ENCODE results near the gene ERO1B.

The ERO1B gene

DNA sequence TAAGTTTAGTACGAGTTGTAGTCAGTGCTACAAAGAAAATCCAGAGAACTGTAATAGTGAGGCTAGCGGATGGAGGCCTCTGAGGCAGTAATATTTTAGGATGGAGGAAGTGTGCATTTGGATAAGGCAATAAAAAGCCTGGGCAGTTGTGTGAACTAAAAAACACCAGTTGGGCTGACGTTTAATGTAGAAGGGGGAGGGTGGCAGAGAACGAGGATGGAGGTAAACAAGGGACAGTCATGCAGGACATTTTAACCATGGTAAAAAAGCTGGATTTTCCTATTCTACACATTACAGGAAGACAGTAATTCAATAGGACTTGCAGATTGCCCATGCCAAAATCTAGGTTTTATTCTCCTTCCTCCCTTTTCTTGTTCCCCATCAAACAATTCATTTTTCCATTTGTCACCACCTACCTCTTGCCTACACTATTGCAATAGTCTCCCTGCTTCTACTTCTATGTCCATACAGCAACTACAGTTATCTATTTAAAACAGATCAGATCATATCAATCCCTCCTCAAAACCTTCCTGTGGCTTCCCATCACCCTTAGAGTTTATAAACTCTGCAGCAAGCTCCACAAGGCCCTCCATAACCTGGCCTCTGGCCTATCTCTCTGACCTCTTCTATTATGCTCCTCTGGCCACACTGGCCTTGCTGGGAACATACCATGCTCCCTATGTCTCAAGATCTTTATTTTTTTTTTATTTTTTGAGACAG lies 27.7 kb downstream of the ERO1B start:
- no peak for DNase-seq (ENCODE audit: low read depth, low spot score)

DNA sequence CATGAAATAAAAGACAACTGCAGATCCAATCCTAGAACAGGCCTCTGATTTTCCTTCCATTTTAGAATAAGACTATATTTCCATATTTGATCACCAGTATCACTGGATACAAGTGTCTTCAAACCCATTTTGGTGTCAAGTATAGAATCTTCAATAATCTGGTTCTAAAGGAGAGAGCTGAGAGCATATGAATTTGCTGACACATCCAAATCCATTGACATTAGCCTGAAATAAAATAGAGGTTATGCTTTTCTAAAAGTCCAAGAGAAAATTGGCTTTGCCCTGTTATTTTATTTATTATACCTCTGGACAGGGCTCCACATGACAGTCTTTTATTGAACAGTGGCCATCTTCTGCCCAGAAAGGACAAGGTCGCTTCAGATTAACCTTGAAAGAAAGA lies 28.6 kb downstream of the ERO1B start:
- DNase-seq (ENCODE audit: low read depth, low spot score) = no peak

DNA sequence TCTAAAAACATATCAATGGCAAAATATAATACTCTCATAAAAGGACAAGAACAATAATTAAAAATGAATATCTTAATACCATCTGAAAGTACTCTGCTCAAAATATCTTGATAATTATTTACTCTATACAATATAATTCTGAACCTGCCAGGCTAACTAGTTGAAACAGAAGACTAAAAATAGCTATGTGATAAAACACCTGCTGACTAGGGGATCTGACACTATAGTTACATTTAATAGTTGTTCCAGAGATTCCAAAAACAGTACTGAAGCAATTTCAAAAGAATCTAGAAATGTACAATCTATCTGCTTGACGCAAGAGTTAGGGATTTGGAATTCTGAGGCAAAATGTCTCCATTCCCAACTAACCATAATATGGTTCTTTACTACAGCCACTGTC lies 30.2 kb downstream of the ERO1B start:
- no peak for DNase-seq (ENCODE audit: low read depth, low spot score)

DNA sequence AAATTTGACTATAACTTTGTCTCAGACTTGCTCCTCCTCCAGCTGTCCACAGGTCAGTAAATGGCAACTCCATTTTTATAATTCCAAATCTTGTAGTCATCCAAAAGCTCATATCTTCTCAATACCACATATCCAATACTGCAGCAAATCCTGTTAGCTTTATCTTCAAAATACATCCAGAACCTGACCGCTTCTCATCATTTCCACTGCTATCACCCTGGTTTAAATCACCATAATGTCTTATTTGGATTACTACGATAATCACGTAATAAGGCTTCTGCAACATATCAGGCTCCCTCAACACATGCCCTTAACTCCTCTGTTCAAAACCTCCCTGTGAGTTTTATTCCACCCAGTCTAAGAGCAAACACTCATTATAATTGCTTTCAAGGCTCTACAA lies 34.5 kb downstream of the ERO1B start:
- DNase-seq (ENCODE audit: low read depth, low spot score) = no peak

DNA sequence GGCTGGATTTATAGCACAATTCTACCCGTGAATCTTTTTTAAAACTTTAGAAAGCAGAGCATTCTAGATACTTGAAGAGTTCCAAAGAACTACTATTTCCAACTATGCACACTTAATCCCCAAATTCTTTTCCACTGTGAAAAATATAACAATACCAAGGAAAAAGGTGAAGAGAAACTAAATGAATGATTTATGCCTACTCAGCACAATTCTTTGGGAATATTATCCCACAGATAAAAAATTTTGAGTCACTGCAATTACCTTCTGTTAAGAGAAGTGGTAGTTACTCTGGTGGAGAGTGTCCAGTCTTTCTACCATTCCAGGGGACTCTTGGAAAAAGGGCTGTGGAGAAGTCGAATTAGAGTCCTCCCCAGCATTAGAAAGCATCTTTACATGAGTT lies 39.2 kb downstream of the ERO1B start:
- DNase-seq (ENCODE audit: low read depth, low spot score) = no peak

DNA sequence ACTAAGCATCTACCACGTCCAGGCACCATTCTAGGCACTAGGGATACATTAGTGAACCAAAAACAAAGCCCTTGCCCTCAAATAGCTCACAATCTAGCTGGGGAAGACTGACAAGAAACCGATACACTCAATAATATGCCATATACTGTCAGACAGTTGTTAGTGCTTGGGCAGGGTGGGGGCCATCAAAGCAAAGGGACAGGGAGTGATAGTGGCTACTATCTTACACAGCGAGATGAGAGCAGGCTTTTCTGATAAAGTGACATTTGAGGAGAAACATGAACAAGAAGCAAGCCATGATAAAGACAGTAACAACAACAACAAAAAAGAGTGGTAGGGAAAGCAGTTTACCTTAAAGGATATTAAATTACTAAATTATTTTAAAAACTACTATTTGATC lies 41.1 kb downstream of the ERO1B start:
- DNase-seq (ENCODE audit: low read depth, low spot score) = no peak

DNA sequence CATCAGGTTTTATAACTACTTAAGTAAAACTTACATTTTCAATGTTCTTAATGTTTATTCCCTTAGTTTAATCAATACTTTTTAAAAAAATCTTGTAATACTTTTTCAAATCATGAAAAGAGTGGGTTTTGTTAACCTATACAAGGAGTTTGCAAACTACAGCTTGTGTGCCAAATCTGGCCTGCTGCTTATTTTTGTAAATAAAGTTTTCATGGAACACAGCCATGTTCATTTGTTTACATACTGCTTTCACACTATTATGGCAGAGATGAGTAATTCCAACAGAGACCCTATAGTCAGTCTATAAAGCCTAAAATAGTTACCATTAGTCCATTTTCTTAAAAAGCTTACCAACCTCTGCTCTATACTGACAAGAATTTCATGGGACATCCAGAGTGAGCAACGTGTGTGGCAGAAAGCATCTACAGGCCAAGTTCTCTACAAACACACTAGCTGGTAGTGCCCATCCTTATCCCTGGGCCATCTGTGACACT lies 42.6 kb downstream of the ERO1B start:
- DNase-seq (ENCODE audit: low read depth, low spot score) = no peak

DNA sequence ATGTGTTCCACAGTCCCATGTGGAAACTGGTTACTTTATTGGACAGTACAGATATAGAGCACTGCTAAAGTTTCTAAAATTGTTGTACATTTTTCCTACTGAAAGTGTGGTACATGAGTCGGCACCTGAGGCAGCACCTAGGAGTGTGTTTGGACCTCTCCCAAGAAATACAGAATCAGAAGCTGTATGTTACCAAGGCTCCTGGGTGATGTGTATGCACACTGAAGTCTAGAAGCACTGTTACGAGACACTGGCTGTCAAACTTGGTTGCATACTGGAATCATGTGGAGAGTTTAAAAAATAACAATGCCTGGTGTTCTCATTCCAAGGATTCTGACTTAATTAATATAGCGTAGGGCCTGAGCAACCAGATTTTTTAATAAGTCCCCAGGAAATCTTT lies 46.6 kb downstream of the ERO1B start:
- no peak for DNase-seq (ENCODE audit: low read depth, low spot score)

DNA sequence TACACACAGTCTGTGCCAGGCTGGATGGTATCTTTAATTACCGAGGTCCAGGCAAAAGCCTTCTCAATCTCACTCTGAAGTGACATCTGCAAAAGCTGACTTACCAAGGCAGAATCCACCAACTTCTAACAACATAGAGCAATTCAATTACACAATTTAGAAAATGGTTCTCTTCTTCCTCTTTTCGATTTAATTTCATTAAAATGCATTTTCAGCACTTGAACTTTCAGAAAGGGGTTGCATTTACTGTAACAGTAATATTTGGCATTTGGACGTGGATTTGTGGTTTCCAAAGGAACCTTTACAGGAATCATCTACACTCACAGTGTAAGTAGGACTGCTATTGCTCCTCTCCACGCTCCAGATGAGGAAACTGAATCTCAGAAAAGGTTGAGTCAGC lies 53.3 kb downstream of the ERO1B start:
- DNase-seq (ENCODE audit: low read depth, low spot score) = no peak

DNA sequence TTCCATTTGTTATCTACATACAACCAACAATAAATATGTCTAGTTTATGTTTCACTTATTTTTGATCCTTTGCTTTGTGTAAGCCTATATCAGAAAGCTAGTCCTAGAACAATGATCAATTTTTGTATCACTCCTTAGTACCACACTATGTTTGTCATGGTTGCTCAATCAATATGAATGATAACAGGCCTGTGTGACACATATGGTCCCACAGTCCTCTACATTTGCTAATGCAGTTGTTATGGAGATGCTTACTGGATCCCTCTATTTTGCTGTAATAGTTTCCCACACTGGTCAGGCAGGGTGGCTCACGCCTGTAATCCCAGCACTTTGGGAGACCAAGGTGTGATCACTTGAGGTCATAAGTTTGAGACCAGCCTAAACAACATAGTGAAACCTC lies 59.1 kb downstream of the ERO1B start:
- DNase-seq (ENCODE audit: low read depth, low spot score) = no peak

DNA sequence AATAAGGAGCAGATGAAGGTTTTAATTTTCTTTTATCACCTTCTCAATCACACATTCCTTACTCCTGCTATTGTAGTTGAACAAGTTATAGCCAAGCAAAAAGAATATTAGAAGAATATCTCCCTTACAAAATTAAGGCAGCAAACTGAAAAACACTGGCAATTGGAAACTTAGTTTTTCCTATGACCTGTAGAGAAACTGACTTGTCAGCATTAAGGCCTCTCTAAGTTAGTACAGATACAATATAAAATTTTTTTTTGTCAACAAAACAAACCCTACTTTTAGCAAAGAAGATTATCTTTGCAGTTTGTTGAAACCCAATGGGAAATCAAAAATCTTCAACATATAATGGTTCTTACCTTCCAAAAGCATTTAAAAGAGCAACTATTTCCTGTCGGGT lies 61.3 kb downstream of the ERO1B start:
- DNase-seq (ENCODE audit: low read depth, low spot score) = no peak

DNA sequence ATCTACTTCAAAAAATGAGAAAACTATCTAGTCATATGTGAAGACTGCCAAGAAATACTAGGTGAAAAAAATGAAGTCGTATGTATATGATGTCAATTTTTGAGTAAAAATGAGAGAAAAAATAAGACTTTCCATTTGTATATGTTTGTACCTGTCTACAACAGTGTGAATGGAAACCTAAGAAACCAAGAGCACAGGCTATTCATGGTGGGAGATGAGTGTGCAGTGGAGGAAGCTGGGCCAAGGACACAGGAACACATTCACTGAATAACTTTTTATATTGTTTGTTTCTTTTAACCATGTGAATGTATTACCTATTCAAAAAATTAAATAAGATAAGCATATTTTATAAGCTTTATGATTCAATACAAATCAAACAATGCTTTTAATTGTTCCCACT lies 67.0 kb downstream of the ERO1B start:
- no peak for DNase-seq (ENCODE audit: low read depth, low spot score)

DNA sequence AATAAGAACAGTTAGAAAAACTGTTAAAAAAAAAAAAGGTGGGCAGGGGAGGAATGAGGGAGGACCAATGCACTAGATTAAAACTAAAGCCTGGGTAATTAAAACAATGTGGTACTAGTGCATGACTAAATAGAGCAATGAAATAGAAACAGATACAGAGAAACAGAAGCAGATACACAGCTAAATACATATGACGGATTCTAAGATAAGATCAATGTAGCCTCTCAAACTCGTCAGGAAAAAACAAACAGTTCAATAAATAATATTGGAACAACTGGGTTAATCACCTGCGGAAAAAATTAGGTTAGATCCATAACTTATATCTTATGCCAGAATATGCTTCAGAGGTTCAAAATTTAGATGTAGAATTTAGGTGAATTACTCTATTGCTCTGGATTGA lies 68.2 kb downstream of the ERO1B start:
- DNase-seq (ENCODE audit: low read depth, low spot score) = no peak

DNA sequence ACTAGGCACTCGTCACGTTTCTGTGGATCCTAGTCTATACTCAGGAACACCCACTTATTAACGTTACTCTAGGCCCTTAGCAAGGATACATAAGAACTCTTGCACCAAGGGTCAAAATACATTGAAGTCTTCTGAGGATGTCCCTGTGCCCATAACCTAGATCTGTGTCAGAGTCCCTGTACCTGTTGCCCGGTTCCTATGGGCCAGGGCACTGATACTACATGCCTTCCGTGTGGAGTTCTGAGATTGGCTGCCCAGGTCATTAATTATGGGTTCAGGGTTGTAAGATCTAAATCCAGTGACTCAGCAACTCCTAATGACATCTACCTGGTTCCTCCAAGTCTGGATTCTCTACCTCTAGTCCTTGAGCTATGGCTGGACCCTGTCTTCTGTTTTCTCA lies 69.9 kb downstream of the ERO1B start:
- DNase-seq (ENCODE audit: low read depth, low spot score) = no peak

DNA sequence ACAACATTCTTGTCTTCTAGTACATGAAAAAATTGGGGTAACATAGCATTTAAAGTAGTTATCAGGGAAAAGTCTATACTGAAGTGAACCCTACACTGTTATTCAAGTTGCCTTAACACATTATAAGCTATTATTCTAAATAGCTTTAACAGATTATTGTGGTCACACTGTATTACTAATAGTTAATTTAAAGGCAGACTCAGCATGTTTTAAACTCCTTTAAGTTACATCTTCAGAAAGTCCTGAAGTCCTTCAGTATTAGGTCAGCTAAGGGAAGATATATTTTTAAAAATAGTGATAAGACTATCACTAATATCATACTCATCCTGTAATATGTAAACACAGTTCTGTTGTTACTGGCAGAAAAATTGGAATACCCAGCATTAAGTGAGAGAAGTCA lies 72.0 kb downstream of the ERO1B start:
- no peak for DNase-seq (ENCODE audit: low read depth, low spot score)

DNA sequence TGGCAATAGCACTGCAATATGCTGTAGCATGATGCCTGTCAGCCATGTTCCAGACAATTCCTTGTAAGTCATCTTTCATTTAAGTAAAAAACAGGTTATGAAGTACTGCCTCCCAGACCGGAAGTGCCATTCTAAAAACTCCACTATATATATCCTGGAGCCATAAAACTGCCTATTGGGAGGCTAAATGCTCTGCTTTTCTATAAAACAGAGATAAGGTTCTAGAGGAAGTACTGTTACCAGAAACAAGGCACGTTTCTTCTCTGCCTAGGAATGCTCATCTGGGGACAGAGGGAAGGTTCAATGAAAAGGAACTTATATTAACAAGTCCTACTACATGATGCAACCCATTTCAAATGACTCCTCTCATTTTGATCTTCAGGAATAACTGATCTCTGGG lies 72.6 kb downstream of the ERO1B start:
- DNase-seq (ENCODE audit: low read depth, low spot score) = no peak

DNA sequence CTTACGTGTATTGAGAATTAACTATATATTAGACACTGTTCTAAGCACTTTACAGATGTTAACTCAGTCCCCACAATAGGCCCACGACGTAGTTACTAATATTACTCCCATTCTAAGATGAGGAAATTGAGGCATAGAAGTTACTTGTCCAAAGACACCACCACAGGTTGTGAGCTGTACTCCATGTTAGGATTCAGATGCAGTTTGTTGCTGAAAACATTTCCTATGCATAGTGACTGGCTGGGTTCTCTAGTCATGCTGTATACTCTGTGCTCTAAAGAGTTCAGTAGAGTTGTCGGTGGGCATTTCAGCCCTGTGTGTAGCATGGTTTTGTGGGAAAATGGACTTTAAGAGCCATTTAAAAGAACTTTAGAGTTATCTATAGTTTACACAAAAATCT lies 74.2 kb downstream of the ERO1B start:
- no peak for DNase-seq (ENCODE audit: low read depth, low spot score)

DNA sequence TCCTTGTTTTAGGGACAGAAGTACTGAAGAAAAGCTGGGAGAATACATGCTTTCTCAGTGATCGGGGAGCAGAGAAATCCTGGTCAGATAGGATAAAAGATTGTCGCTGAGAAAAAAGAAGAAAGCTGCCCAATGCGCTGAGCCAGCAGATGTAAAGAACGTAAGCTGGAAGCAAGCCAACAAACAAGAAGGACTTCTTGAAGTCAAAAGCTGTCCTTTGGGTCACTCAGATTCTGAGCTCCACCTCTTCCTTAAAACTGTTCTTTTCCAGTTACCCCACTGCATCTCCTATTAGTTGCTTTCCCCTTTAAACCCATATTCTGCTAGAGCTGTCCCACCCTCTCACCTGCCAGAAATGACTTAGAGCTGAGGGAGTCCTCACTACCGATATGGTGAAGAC lies 74.6 kb downstream of the ERO1B start:
- no peak for DNase-seq (ENCODE audit: low read depth, low spot score)

DNA sequence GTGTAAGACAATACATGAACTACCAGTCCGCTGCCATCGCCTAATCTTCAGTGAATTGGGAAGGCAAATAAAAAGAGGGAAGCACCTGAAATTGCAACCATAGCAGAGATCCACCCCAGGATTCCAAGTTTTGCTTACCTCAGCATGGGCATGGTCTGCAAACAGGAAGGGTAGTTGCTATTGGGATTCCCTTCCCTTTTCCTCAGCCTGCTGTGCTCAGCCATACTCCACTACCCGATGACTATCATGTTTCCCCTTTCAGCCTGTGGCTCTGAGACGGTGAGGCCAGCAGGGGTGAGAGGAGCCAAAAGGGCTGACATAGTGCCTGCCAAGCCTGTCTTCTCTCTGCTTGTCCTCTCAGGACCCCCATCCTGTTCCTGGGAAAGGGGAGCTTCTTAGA lies 75.2 kb downstream of the ERO1B start:
- peak; percentile 18 for DNase-seq (ENCODE audit: low read depth, low spot score)

DNA sequence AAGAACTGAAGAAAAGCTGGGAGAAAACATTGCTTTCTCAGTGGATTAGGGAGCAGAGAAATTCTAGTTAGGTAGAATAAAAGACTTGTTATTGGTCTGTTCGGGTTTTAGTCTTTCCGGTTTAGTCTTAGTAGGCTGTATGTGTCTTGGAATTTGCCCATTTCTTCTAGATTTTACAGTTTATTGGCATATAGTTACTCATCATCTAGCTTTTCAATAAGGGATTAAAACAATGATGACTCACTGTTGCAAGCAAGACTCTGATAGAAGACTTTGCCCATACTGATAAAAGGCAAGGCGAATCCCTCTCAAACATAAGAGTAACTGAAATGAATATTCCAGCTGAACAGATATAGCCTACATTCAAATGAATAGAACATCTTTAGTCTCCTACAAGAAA lies 77.1 kb downstream of the ERO1B start:
- DNase-seq (ENCODE audit: low read depth, low spot score) = no peak

DNA sequence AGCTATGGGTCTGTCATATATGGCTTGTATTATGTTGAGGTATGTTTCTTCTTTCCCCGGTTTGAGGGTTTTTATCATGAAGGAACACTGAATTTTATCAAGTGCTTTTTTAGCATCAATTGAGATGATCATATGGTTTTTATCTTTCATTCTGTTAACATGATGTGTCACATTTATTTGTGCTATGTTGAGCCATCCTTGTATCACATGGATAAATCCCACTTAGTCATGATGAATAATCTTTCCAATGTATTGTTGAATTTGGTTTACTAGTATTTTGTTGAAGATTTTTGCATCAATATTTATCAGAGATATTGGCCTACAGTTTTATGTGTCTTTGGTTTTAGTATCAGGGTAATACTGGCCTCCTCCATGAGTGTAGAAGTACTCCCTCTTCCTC lies 77.7 kb downstream of the ERO1B start:
- DNase-seq (ENCODE audit: low read depth, low spot score) = no peak

DNA sequence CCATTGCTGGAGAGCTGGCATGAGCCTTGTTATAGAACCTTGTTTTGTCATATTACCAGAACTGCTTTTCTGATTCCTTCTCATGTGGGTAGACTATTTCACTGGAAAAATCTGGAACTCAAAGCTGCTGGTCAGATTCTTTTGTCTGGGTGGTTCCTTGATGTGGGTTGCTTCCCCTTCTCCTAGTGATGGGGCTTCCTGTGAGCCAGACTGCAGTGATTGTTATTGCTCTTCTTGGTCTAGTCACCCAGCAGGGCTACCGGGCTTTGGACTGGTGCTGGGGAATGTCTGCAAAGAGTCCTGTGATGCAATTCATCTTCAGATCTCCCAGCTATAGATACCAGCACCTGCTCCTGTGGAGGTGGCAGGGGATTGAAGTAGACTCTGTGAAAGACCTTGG lies 80.0 kb downstream of the ERO1B start:
- DNase-seq (ENCODE audit: low read depth, low spot score) = no peak

DNA sequence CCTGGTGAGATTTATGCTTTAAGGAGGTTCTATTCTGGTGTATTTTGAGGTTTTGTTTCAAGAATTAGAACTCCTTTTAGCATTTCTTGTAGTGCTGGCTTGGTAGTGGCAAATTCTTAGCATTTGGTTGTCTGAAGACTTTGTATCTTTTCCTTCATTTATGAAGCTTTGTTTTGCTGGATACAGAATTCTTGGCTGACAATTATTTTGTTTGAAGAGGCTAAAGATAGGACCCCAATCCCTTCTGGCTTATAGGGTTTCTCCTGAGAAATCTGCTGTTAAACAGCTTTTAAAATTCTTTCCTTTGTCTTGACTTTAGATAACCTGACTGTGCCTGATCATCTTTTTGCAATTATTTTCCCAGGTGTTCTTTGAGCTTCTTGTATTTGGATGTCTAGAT lies 80.8 kb downstream of the ERO1B start:
- no peak for DNase-seq (ENCODE audit: low read depth, low spot score)

DNA sequence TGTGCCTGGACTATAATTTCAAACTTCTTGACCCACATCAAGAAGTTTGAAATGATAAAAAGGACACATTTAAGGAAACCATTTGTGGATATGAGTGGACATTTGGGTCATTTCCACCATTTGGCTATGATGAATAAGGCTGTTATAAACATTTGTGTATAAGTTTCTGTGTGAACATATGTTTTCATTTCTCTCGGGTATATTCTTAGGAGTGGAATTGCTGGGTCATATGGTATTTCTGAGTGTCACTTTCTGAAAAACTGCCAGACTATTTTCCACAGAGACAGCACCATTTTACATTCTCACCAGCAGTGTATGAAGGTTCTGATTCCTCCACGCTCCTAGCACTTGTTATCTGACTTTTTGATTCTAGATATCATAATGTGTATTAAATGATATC lies 88.6 kb downstream of the ERO1B start:
- no peak for DNase-seq (ENCODE audit: low read depth, low spot score)

All from ELF-1 (cell line).